HEK293 (cell line): ENCODE results near the gene PADI2.
A peak's percentile ranks its signal among the peaks of the same experiment; 100 is the strongest.

Source experiments
- CTCF ChIA-PET: fragments of 350-600 bp; formaldehyde crosslinking; extraction: SDS; loops from one replicate; lab custom pipeline; 2021; ENCODE audit warnings: antibody characterized with exemption; lab: Yijun Ruan, JAX
- POLR2A ChIA-PET: fragments of 300-600 bp; formaldehyde crosslinking; extraction: SDS; loops from one replicate; lab custom pipeline; 2020; ENCODE audit warnings: antibody characterized with exemption, inconsistent platforms; lab: Yijun Ruan, JAX
- H3K27ac ChIP-seq: fragments of 200-500 bp; sonication (Bioruptor generic); 2 replicates; pipeline ENCODE4 v1.5.1; 2014; ENCODE audit warnings: low read depth, low read length, control low read depth, inconsistent platforms; ENCODE audit errors: extremely low read depth
- H3K36me3 ChIP-seq, 2 experiments: fragments of 200-500 bp in 1 of 2; sonication (Bioruptor generic) in 1 of 2; 1 replicate in 1 of 2; 2 replicates in 1 of 2; pipeline ENCODE4 v1.5.1; 2014 to 2017; ENCODE audit warnings: inconsistent platforms in 2 of 2, low read length in 2 of 2; ENCODE audit not compliant: control insufficient read depth in 2 of 2, insufficient read depth in 1 of 2
- H3K4me1 ChIP-seq: fragments of 200-500 bp; sonication (Bioruptor generic); 2 replicates; pipeline ENCODE4 v1.5.1; 2014; ENCODE audit warnings: mild to moderate bottlenecking, low read length, inconsistent platforms; ENCODE audit not compliant: control insufficient read depth, insufficient read depth
- H3K4me3 ChIP-seq: 2 replicates; pipeline ENCODE4 v1.5.1; 2011; ENCODE audit warnings: low read depth, mild to moderate bottlenecking, control low read depth, low read length, moderate library complexity
- H3K9me3 ChIP-seq: fragments of 200-500 bp; sonication (Bioruptor generic); 2 replicates; pipeline ENCODE4 v1.5.1; 2014; ENCODE audit warnings: low read depth, low read length, inconsistent platforms; ENCODE audit not compliant: control insufficient read depth, insufficient read depth
- EGR2 ChIP-seq: fragments of 450-650 bp; formaldehyde crosslinking; IDR thresholded peaks from 2 replicates; pipeline ENCODE4 v1.5.1; 2016; ENCODE audit warnings: low read depth, missing biosample characterization, missing genetic modification characterization
- GLIS1 ChIP-seq: fragments of 450-650 bp; formaldehyde crosslinking; IDR thresholded peaks from 2 replicates; pipeline ENCODE4 v1.5.1; 2016; ENCODE audit warnings: missing biosample characterization, missing genetic modification characterization
- RBAK ChIP-seq: fragments of 450-650 bp; formaldehyde crosslinking; IDR thresholded peaks from 2 replicates; pipeline ENCODE4 v1.5.1; 2016; ENCODE audit warnings: missing biosample characterization, missing genetic modification characterization
- SCRT1 ChIP-seq: fragments of 450-650 bp; formaldehyde crosslinking; IDR thresholded peaks from 2 replicates; pipeline ENCODE4 v1.5.1; 2016; ENCODE audit warnings: missing biosample characterization, missing genetic modification characterization, borderline replicate concordance
- YY2 ChIP-seq: fragments of 450-650 bp; formaldehyde crosslinking; IDR thresholded peaks from 2 replicates; pipeline ENCODE4 v1.5.1; 2016; ENCODE audit warnings: missing biosample characterization, missing genetic modification characterization
- ZFHX2 ChIP-seq: fragments of 450-650 bp; formaldehyde crosslinking; conservative IDR thresholded peaks from 2 replicates; pipeline ENCODE4 v1.5.1; 2016; ENCODE audit warnings: missing biosample characterization, missing genetic modification characterization
- ZFP3 ChIP-seq: fragments of 450-650 bp; formaldehyde crosslinking; IDR thresholded peaks from 2 replicates; pipeline ENCODE4 v1.5.1; 2016; ENCODE audit warnings: low read depth, missing biosample characterization, missing genetic modification characterization
- ZFP37 ChIP-seq: fragments of 450-650 bp; formaldehyde crosslinking; IDR thresholded peaks from 2 replicates; pipeline ENCODE4 v1.5.1; 2016; ENCODE audit warnings: missing biosample characterization, missing genetic modification characterization
- ZFP69B ChIP-seq: fragments of 450-650 bp; formaldehyde crosslinking; IDR thresholded peaks from 2 replicates; pipeline ENCODE4 v1.5.1; 2016; ENCODE audit warnings: missing biosample characterization, missing genetic modification characterization
- ZNF175 ChIP-seq: fragments of 450-650 bp; formaldehyde crosslinking; IDR thresholded peaks from 2 replicates; pipeline ENCODE4 v1.5.1; 2016; ENCODE audit warnings: missing biosample characterization, missing genetic modification characterization
- ZNF292 ChIP-seq: fragments of 450-650 bp; formaldehyde crosslinking; IDR thresholded peaks from 2 replicates; pipeline ENCODE4 v1.5.1; 2016; ENCODE audit warnings: low read depth, missing biosample characterization, missing genetic modification characterization, borderline replicate concordance
- ZNF473 ChIP-seq: fragments of 450-650 bp; formaldehyde crosslinking; IDR thresholded peaks from 2 replicates; pipeline ENCODE4 v1.5.1; 2017; ENCODE audit warnings: missing biosample characterization, missing genetic modification characterization
- ZNF544 ChIP-seq: fragments of 450-650 bp; formaldehyde crosslinking; IDR thresholded peaks from 2 replicates; pipeline ENCODE4 v1.5.0; 2017; ENCODE audit warnings: missing biosample characterization, missing genetic modification characterization
- ZNF600 ChIP-seq: fragments of 450-650 bp; formaldehyde crosslinking; IDR thresholded peaks from 2 replicates; pipeline ENCODE4 v1.5.1; 2016; ENCODE audit warnings: missing biosample characterization, missing genetic modification characterization
- ZNF623 ChIP-seq: fragments of 450-650 bp; formaldehyde crosslinking; IDR thresholded peaks from 2 replicates; pipeline ENCODE4 v1.5.1; 2016; ENCODE audit warnings: missing biosample characterization, missing genetic modification characterization
- TF ChIP-seq, protein P1 (sequence below): fragments of 450-650 bp; formaldehyde crosslinking; IDR thresholded peaks from 2 replicates; pipeline ENCODE4 v1.5.1; 2017; ENCODE audit warnings: missing biosample characterization, missing genetic modification characterization
- TF ChIP-seq, protein P2 (sequence below): fragments of 450-650 bp; formaldehyde crosslinking; IDR thresholded peaks from 2 replicates; pipeline ENCODE4 v1.5.1; 2016; ENCODE audit warnings: missing biosample characterization, missing genetic modification characterization, low read depth
- TF ChIP-seq, protein P3 (sequence below): sonication (generic); formaldehyde crosslinking; IDR thresholded peaks from 2 replicates; pipeline ENCODE4 v1.8.1; 2022; ENCODE audit warnings: mild to moderate bottlenecking, moderate library complexity, missing genetic modification reagents
- TF ChIP-seq, protein P4 (sequence below): fragments of 450-650 bp; formaldehyde crosslinking; IDR thresholded peaks from 2 replicates; pipeline ENCODE4 v1.5.1; 2016; ENCODE audit warnings: missing biosample characterization, missing genetic modification characterization
- TF ChIP-seq, protein P5 (sequence below): fragments of 450-650 bp; formaldehyde crosslinking; IDR thresholded peaks from 2 replicates; pipeline ENCODE4 v1.5.1; 2016; ENCODE audit warnings: missing biosample characterization, missing genetic modification characterization
- TF ChIP-seq, protein P6 (sequence below): fragments of 450-650 bp; formaldehyde crosslinking; IDR thresholded peaks from 2 replicates; pipeline ENCODE4 v1.5.1; 2017; ENCODE audit warnings: missing biosample characterization, missing genetic modification characterization
- TF ChIP-seq, protein P7 (sequence below): fragments of 450-650 bp; formaldehyde crosslinking; IDR thresholded peaks from 2 replicates; pipeline ENCODE4 v1.5.1; 2016; ENCODE audit warnings: missing biosample characterization, missing genetic modification characterization

Gene PADI2

DNA sequence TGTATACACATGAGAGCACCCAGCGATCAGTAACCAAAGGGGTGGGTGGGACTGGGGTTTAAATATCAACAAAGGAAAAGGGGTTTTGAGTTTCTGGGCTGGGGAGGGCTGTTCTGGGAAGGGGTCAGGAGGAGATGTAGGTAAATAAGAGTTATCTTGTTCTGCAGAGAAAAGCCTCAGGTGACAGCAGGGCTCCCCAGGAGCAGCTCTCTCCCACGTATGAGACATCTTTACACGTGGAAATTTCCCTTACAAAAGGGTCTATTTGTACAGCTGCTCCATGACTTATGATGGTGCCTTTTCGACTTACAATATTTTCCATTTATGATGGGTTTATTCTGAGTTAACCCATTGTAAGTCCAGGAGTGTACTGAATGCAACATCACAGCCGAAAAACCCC is 16.3 kb upstream of the PADI2 start (continued):
- TF ChIP-seq ZFP69B (tag by site-specific recombination) (no peak), ZNF292 (no peak), ZNF473 (tag by site-specific recombination) (no peak), ZFHX2 (tag by site-specific recombination) (no peak), ZNF600 (tag by site-specific recombination) (no peak), ZNF175 (no peak), ZNF544 (no peak)
- TF ChIP-seq, protein P1, sequence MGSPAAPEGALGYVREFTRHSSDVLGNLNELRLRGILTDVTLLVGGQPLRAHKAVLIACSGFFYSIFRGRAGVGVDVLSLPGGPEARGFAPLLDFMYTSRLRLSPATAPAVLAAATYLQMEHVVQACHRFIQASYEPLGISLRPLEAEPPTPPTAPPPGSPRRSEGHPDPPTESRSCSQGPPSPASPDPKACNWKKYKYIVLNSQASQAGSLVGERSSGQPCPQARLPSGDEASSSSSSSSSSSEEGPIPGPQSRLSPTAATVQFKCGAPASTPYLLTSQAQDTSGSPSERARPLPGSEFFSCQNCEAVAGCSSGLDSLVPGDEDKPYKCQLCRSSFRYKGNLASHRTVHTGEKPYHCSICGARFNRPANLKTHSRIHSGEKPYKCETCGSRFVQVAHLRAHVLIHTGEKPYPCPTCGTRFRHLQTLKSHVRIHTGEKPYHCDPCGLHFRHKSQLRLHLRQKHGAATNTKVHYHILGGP, result no peak
- TF ChIP-seq, protein P2, sequence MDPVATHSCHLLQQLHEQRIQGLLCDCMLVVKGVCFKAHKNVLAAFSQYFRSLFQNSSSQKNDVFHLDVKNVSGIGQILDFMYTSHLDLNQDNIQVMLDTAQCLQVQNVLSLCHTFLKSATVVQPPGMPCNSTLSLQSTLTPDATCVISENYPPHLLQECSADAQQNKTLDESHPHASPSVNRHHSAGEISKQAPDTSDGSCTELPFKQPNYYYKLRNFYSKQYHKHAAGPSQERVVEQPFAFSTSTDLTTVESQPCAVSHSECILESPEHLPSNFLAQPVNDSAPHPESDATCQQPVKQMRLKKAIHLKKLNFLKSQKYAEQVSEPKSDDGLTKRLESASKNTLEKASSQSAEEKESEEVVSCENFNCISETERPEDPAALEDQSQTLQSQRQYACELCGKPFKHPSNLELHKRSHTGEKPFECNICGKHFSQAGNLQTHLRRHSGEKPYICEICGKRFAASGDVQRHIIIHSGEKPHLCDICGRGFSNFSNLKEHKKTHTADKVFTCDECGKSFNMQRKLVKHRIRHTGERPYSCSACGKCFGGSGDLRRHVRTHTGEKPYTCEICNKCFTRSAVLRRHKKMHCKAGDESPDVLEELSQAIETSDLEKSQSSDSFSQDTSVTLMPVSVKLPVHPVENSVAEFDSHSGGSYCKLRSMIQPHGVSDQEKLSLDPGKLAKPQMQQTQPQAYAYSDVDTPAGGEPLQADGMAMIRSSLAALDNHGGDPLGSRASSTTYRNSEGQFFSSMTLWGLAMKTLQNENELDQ (tag by site-specific recombination), result no peak
- TF ChIP-seq, protein P3, sequence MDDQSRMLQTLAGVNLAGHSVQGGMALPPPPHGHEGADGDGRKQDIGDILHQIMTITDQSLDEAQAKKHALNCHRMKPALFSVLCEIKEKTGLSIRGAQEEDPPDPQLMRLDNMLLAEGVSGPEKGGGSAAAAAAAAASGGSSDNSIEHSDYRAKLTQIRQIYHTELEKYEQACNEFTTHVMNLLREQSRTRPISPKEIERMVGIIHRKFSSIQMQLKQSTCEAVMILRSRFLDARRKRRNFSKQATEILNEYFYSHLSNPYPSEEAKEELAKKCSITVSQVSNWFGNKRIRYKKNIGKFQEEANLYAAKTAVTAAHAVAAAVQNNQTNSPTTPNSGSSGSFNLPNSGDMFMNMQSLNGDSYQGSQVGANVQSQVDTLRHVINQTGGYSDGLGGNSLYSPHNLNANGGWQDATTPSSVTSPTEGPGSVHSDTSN (CRISPR knock-in tag), result no peak
- TF ChIP-seq, protein P4, sequence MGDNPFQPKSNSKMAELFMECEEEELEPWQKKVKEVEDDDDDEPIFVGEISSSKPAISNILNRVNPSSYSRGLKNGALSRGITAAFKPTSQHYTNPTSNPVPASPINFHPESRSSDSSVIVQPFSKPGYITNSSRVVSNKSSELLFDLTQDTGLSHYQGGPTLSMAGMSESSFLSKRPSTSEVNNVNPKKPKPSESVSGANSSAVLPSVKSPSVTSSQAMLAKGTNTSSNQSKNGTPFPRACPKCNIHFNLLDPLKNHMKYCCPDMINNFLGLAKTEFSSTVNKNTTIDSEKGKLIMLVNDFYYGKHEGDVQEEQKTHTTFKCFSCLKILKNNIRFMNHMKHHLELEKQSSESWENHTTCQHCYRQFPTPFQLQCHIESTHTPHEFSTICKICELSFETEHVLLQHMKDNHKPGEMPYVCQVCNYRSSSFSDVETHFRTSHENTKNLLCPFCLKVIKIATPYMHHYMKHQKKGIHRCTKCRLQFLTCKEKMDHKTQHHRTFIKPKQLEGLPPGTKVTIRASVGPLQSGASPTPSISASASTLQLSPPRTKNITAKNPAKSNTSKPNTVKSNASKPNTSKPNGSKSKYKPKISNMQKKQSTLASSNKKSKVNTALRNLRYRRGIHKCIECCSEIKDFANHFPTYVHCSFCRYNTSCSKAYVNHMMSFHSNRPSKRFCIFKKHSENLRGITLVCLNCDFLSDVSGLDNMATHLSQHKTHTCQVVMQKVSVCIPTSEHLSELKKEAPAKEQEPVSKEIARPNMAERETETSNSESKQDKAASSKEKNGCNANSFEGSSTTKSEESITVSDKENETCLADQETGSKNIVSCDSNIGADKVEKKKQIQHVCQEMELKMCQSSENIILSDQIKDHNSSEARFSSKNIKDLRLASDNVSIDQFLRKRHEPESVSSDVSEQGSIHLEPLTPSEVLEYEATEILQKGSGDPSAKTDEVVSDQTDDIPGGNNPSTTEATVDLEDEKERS (tag by site-specific recombination), result no peak

DNA sequence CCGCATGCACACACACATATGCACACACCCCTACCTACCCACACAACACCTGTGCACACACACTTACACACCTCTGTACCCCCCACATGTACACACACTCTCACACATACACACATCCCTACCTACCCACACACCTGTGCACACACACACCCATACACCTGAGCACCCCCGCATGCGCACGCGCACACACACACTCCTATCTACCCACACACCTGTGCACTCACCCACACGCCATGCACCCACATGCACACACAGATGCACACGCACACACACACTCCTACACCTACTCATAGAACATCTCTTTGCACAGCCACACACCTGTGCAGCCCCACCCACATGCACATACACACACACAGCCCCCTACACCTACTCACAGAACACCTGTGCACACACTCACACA is 15.5 kb upstream of the PADI2 start:
- ChIA-PET POLR2A (no interaction called here), CTCF (no interaction called here)
- Histone ChIP-seq H3K4me1 (no peaks in the 10 kb centered on the region), H3K4me3 (no peak overlapping the region), H3K36me3 (no peaks in the 10 kb centered on the region), H3K27ac (no peak overlapping the region), H3K9me3 (no peaks in the 10 kb centered on the region)
- no peak for TF ChIP-seq YY2 (tag by site-specific recombination)
- TF ChIP-seq, protein P5, sequence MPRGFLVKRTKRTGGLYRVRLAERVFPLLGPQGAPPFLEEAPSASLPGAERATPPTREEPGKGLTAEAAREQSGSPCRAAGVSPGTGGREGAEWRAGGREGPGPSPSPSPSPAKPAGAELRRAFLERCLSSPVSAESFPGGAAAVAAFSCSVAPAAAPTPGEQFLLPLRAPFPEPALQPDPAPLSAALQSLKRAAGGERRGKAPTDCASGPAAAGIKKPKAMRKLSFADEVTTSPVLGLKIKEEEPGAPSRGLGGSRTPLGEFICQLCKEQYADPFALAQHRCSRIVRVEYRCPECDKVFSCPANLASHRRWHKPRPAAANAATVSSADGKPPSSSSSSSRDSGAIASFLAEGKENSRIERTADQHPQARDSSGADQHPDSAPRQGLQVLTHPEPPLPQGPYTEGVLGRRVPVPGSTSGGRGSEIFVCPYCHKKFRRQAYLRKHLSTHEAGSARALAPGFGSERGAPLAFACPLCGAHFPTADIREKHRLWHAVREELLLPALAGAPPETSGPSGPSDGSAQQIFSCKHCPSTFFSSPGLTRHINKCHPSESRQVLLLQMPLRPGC (tag by site-specific recombination), result no peak
- TF ChIP-seq ZNF623, result no peak
- TF ChIP-seq ZFP3 (tag by site-specific recombination), result peak; percentile 36; the same call in 1 of the 2 replicates
- no peak for TF ChIP-seq ZFP37 (tag by site-specific recombination)
- TF ChIP-seq, protein P6, sequence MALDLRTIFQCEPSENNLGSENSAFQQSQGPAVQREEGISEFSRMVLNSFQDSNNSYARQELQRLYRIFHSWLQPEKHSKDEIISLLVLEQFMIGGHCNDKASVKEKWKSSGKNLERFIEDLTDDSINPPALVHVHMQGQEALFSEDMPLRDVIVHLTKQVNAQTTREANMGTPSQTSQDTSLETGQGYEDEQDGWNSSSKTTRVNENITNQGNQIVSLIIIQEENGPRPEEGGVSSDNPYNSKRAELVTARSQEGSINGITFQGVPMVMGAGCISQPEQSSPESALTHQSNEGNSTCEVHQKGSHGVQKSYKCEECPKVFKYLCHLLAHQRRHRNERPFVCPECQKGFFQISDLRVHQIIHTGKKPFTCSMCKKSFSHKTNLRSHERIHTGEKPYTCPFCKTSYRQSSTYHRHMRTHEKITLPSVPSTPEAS, result peak; percentile 78
- TF ChIP-seq, protein P7, sequence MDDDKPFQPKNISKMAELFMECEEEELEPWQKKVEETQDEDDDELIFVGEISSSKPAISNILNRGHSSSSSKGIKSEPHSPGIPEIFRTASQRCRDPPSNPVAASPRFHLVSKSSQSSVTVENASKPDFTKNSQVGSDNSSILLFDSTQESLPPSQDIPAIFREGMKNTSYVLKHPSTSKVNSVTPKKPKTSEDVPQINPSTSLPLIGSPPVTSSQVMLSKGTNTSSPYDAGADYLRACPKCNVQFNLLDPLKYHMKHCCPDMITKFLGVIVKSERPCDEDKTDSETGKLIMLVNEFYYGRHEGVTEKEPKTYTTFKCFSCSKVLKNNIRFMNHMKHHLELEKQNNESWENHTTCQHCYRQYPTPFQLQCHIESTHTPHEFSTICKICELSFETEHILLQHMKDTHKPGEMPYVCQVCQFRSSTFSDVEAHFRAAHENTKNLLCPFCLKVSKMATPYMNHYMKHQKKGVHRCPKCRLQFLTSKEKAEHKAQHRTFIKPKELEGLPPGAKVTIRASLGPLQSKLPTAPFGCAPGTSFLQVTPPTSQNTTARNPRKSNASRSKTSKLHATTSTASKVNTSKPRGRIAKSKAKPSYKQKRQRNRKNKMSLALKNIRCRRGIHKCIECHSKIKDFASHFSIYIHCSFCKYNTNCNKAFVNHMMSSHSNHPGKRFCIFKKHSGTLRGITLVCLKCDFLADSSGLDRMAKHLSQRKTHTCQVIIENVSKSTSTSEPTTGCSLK (tag by site-specific recombination), result 0 out of 2 replicates have a peak, but pooled peaks have one; percentile 8
- TF ChIP-seq RBAK (tag by site-specific recombination), result 0 out of 2 replicates have a peak, but pooled peaks have one; percentile 11
- peak; percentile 100 for TF ChIP-seq ZFHX2 (tag by site-specific recombination)
- TF ChIP-seq GLIS1 (tag by site-specific recombination), result no peak
- TF ChIP-seq EGR2 (tag by site-specific recombination), result peak; percentile 100
- peak; percentile 81 for TF ChIP-seq SCRT1 (tag by site-specific recombination)
